Stimulated activated CD4-positive, alpha-beta T cell treated with anti-CD3 and anti-CD28 coated beads, Interleukin-4, amount 100 ng/mL, for 48 hours (primary cell): ENCODE measurements around the gene ZFYVE27.
A peak's percentile ranks its signal among the peaks of the same experiment; 100 is the strongest.

ENCODE experiments used
- DNase-seq, 2 donors: peaks; one replicate each; pipeline ENCODE4 v3.0.0-alpha.2; 2020; ENCODE audit warnings: low read depth in 2 of 2

ZFYVE27 gene

DNA sequence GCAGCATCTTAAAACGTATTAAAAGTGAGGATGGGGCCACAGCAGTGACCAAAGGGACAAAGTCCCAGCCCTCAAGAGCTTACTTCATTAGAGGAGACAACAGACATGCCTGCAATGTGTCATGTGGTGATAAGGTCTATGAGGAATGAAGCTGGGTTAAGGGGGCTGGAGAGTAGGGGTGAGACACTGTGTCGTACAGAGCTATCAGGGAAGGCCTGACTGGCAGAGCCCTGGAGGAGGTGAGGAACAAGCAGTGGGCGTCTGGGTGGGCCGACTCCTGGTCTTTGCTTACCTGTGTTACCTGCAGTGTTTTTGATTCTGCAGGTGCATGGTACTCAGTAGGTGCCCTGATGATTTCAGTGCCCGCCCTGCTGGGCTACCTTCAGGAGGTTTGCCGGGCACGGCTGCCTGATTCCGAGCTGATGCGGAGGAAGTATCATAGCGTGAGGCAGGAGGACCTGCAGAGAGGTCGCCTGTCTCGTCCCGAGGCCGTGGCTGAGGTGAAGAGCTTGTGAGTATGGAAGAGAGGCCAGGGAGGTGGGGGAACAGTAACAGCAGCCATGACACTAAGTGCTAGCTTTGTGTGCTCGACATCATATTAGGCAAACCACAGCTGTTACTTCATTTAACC lies 7.6 kb downstream of the ZFYVE27 start:
- DNase-seq: no peak

DNA sequence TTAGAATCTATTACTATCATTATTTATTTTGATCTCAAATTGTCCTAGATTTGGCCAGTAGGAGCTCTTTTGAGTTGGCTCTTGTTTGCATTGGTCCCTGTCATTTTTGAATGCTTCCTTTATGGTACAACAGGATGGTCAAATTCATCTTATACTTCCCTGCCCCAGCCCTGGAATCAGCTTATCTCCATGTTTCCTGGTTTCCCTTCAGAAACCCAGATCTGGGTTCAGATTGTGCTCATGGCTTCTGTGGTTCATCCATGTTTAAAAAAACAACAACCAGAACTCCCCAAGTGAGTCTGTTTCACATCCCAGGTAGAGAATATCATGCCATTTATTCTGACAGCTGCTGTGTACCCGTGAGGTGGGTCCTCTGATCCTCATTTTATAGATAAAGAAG lies 10.6 kb downstream of the ZFYVE27 start:
- DNase-seq: no peak

DNA sequence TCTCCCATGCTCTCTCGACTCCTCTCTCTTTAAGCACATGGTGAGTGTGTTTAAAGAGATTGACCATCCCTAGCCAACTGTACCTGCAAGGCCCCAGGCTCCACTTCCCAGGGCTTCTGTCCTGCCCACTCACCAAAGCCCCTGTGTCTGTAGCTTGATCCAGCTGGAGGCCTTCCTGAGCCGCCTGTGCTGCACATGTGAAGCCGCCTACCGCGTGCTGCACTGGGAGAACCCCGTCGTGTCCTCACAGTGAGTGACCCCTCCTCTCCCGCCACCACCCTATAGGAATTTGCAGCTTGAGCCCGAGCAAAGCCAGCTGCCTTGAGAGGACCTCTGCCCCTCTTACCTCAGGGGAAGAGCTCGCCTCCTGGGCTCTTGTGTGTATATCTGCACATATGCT lies 11.2 kb downstream of the ZFYVE27 start:
- no peak for DNase-seq

DNA sequence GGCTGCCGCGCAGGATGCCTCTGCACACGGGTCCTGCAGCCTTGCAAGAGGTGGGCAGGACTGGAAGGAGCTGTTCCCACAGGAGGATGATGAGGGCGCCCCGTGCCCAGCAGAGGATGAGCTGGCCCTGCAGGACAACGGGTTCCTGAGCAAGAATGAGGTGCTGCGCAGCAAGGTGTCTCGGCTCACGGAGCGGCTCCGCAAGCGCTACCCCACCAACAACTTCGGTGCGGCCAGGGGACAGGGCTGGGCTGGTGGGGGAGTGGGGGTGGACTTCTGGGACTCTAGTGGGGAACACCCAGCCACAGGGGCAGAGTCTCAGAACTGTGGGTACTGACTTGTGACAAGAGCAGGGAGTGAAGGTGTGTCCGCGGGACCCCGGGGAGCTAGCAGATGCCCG lies 16.0 kb downstream of the ZFYVE27 start:
- DNase-seq: no peak

DNA sequence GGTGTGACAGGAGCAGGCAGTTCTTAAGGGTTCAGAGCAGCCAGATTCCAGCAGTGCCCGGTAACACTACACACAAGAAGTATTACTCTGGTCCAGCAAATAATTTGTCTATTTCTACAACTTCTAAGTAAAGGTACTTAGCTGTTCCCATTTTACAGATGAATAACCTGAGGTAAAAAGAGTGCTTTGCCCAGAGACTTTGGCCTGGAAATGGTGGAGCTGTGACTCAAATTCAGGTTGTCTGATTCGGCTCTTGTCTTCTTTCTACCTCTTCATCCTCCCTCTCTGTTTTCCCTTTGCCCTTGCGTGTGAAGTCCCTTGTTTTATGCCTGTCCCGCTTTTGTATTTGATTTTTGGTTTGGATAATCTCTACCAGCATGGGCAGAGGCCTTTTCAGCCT lies 17.8 kb downstream of the ZFYVE27 start:
- DNase-seq: no peak

DNA sequence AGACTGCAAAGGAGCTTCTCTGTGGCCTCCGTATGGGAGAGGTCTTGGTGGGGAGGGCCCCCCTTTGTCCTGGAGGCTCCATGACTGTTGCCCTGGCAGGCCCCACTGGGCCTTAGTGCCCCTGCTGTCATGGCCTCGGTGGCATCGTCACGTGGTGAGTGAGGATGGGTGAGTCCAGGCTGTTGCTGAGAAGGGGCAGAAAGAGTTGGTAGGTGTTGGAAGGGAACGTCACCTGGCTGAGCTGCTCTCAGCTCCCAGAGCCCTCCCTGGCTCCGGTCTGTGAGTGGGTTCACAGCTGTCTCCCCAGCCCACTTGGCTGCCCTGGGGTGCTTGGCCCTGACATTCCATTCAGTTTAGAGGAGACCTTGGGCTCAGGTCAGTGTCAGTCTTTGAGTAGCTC lies 18.8 kb downstream of the ZFYVE27 start:
- no peak for DNase-seq

DNA sequence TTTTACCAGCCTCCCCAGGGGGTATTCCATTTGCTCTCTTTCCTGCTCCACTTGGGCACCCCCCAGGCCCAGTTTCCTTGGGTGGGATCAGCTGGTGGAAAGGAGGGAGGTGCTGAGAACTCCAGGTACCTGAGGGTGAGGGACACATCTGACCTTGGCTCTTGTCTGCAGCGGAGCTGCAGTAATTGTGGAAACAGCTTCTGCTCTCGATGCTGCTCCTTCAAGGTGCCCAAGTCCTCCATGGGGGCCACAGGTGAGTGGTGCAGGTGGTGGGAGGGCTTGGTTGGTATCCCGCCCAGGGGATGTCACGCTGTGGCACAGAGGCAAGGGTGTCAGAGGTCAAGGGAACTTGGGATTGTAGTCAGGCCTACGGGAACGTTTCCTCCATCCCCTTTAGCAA lies 20.5 kb downstream of the ZFYVE27 start:
- DNase-seq: no peak

DNA sequence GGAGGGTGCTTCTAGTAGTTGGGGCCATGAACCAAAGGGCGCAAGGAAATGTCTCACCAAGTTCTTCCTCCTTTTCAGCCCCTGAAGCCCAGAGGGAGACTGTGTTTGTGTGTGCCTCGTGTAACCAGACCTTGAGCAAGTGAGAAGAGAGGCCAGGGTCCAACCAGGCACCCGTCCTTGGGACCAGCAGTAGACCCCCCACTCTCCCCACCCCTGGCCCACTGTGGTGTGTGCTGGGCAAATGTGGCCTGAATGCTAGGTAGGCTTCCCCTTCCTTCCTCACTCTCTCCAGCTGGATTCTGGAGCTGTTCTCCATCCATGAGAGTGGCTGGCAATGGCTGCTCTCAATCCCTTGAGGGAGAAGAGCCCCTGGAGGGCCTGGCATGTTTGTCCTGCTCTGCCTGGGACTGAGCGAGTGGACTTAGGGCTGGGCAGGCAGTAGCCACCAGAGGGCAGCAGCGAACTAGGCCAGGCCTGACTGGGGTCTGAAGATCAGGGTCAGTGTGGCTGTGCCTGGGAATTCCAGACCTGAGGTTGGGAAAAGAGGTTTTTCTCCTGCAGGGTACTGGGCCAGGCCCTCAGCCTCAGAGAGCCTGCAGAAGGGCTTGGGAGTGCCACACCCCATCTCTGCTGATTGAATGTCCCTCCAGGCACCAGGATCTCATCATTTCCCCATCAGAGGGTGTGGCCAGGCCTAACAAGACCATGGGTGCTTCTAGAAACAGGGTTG lies 22.4 kb downstream of the ZFYVE27 start:
- peak in 1 of 2 donors; percentile 41 for DNase-seq

DNA sequence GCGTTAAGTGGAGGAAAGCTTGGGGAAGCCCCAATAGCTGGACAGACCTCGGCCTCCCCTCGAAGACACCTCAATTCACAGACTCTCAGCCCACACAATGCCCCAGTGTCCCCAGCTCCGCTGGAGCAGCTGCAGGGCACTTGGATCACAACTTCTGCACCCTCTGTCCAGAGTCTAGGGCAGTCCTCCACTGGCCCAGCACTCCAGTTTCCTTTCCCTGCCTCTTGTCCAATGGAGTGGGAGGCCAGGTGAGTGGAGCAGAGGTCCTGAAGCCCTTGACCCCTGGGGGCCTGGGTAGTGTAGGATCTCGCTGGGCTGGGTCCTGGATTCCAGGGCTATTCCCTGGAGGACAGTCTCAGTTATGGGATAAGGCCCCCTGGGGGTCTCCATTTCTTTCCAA lies 23.0 kb downstream of the ZFYVE27 start:
- DNase-seq: no peak

DNA sequence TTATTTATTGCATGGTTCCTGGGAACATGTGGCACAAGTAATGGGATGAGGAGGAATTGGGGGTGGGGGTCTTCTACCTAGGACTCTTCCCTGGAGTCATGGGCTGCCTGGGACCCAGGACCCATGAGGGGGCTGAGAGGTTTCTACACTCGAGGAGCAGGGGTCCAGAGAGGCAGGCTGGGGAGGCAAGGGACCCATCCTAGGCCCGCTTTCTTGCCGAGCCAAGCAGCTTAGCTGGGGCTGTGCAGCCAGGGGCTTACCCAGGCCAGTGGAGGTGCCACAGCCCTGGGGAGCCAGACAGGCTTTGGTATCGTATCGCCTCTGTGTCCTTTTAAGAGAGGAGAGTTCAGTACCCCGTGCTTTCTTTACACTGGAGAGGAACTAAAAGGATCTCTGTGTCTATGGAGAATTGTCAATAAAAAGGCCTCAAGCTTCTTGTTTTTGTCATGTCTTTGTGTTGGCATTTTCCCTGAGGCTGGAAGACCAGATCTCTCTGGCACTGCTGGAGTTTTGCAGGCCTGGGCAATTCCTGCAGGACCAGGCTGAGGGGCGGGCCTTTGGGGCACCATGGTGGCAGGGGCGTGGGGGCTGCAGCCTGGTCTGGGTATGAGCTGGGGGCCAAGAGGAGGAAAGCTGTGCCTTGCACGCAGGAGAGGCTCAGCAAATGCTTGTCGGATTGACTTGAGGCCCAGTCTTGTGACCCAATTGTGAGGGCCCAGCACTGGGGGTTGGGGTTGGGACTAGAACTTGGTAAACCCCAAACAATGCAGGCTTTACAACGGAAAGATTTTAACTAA lies 23.7 kb downstream of the ZFYVE27 start:
- DNase-seq: no peak

DNA sequence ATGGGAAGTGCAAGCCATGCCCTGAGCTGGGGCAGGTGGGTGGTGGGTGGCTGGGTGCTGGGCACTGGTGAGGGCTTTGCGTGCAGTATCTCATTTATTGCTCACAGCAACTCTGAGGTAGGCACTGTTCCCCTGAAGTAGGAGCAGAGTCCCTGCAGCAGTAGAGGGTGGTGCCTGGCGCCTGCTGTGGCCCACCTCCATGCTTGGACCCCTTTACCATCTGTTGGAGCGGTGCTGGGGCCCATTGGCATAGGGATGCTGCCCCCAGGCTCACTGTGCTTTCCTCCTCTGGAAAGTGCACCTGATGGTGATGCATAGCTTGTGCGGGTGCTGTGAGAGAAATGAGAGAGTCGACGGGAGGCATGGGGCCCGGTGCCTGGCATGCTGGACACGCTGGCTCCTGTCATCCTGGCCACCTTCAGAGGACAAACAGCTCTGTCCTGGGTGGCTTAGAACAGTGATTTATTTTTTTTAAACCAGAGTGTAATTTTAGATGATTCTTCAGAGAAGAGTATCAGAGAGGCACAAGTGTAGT lies 24.5 kb downstream of the ZFYVE27 start:
- DNase-seq: no peak

DNA sequence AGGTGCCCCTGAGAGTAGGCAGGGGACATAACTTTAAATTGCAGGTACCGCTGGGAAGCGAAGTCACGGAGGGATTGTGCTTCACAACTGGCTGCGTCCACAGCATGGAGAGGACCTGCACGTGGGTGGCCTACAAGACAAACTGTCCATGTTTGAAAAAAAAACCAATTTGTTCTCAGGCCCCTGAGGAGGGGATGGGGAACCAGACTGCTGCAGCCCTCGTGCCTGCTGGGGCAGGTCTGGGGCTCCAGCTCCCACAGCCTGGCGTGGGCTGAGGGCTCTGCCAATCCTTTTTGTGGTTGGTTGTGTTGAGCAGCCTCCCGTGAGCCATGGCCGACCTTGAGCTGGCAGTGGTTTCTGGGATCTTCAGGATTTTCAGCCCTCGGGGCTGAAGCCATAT lies 25.1 kb downstream of the ZFYVE27 start:
- no peak for DNase-seq

DNA sequence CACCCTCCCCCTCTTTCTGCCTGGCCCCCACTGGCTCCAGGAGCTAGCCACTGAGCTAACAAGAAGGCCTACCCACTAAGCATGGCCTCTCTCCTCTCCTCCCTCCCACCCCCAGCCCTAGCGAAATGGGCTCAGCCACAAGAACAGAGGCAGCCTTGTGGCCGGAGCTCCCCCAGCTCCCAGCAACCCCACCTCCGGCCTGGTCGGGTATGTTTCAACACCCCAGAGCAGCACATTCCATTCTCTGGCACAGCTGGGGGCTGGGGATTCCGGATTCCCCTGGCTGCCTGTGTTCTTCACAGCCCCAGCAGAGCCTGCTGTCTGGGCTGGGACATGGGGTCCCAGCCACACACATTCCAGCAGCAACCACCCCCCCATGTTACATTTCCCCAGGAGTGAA lies 25.9 kb downstream of the ZFYVE27 start:
- DNase-seq: no peak

DNA sequence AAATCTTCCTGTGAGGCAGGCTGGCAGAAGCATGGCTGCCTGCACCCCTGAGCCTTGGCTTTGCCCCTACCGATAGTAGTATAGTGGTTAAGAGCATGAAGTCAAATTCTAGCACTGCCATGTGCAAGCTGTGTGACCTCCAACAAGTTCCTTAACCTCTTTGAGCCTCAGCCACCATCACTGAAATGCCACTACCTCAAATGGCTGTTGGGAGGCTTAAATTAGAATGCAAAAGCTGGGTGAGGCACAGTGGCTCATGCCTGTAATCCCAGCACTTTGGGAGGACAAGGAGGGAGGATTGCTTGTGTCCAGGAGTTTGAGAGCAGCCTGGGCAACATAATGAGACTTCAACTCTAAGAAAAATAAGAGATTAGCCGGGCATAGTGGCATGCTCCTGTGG lies 26.5 kb downstream of the ZFYVE27 start:
- DNase-seq: no peak

DNA sequence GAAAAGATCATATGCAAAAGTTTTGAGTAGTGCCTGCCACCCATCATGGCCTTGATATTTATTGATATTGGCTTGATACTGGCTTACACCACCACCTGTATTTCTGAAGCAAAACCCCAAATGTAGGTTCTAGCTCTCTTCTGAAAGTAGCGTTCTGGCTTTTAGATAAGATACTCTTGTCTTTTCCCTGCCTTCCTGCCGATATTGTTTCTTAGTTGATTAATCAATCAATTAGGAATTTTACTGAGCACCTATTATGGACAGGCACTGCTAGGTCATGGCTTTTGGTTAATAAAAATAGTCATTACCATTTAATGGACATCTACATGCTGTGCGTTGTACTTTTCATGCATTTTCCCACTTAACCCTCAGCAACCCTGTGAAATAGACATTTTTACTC lies 27.0 kb downstream of the ZFYVE27 start:
- no peak for DNase-seq

DNA sequence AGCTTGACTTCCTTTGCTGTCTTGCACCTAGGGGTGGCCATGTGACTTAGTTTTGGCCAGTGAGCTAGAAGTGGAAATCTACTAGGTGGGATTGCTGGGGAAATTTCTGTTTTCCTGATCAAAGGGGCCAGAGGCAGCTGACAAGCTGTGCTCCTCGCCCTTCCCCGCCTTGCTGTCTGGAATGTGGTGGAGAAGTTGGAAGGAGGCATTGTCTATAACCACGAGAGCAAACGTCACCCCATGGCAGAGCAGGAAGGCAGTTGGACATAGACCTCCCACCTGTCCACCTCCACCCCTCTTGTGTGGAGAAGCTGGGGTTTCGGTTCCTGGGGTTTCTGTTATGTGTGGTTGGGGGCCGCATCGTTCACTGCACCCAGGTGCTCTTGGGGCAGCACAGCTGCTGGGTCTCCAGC lies 27.6 kb downstream of the ZFYVE27 start:
- no peak for DNase-seq

DNA sequence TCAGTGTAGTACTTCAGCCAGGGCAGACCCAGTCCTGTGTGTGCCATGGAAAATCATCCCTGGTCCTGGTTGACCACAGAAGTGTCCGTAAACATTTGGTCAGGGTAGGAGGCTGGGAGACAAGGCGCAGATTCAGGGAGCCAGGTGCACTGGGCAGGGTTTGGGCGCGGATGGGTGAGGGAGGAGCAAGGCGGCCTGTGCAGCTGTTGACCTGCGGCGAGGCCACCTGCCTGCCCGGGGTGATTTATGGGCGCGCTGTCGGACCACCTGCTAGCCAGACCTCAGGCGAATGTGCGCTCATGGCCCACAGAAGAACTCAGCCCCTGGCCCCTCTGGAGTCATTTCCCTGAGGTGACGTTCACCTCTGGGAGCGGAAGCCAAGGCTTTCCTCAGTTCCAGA lies 28.3 kb downstream of the ZFYVE27 start:
- DNase-seq: no peak

DNA sequence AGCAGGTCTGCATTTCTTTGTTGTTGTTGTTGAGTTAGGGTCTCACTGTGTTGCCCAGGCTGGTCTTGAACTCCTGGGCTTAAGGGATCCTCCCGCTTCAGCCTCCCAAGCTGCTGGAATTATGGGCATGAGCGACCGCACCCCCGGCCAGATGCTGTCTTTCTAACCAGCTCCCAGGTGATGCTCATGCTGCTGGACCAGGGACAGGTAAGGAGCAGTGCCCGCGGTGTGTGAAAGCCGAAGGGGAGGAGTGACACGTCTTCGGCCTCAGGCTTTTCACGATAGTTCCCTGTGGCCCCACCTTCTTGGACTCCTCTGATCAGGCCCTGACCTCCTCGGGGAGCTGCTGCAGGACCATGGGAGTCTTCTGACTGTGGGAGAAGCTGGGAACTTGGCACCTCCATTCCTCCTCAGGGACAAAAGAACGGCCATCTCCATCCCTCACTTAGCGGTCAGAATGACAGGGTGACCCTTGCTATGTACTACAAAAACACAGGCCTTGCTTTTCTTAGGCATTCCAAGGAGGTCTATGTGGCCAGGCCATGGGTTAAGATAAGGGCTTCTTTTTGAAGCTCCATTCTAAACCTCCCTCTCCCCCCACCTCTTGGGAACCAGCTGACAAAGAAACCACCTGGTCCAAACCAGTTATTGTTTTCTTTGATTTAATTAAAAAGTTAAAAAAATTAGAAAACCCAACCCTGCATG lies 29.3 kb downstream of the ZFYVE27 start:
- no peak for DNase-seq

DNA sequence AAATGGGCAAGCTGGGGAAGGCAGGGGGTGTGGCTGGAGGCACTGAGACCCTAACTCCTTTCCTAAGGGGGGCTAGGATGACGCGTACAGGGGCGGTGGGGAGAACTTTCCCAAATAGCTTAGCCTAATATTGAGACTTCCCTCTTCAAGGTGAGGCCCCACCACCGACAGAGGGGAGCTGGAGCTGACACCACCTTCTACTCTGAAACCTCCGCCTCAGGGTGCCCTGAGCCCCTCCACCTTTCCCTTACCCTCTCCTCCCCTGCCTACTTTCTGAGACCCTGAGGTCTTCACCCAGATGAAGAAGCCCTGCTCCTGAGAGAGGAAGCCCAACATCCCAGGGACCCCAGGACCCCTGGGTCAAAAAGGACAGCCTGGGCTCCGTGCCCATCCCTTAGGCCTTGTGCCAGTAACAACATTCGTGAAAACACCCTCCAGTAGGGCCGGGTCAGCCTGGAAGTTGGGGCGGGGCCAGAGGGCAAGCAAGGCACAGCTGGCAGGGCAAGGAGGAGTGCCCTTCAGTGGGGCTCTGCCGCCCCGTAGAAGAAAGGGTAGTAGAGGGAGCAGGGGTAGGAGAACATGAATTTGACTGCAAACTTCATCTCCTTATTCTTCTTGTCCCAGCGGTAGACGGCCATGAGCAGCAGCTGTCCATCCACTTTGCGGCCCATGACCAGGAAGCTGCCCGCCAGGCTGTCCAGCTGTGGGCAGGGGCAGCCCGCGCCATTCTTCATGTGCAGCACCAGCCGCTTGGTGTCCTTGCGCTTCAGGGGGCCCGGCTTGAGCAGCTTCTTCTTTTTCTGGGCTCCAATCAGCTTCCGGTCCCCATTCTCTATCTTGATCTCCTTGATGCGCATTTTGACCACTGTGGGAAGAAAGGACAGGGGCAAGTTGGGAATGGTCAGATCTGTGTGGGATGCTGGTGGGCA lies 30.3 kb downstream of the ZFYVE27 start:
- DNase-seq: no peak

DNA sequence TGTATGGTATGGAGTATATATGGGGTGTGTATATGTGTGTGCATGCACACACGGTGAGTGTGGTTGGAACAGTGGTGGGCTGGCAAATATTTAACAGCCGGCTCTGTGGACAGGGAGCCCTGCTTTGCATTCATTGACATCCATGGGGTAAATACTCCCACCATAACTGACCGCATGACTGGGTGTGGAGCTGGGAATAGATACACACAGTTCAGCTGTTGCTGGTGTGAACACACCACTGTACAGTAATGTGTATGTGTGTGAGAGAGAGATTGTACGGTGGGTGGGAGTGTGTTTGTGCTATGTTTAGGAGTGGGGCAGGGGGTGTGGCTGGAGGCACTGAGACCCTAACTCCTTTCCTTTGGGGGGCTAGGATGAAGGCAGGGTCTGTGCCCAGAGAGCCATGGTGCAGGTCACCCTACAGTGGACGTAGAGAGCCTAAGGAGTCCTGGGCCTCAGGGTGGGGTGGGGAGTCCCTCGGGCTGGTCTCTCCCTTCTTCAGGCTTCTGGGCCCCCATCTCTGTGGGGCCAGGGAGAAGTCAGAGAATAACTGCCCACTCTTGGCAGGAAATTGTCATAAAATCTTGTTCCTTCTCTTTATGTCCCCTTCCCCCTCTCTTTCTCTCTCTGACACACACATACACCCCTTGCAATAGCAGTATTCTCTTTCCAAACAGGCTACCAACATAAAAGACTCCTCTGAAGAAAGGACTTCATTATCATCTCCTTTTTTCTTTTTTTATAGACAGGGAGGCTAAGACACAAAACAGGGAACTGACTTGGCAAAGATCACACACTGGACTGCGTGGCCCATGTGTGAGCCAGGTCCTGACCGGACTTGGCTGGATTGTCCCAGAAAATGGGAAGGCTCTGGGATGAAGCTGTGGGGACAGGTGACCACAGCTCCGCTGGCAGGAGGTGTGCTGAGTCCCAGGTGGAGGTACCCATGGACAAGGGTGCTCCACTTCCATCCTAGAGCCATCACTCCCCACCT lies 31.7 kb downstream of the ZFYVE27 start:
- no peak for DNase-seq
